Endodermal cell (in vitro differentiated cells): ENCODE results near the gene KLF16. TPM values are rescaled to one million over a fixed set of nuclear protein-coding genes. Genes with fewer than 3 reads are reported as not detected.

Source experiments
- DNase-seq: peaks from one replicate; pipeline ENCODE4 v3.0.0-alpha.2; 2017
- H3K27ac ChIP-seq: 2 replicates; pipeline ENCODE4 v1.5.1; 2013; ENCODE audit warnings: mild to moderate bottlenecking, low read depth, low read length, moderate library complexity
- H3K27me3 ChIP-seq: 2 replicates; pipeline ENCODE4 v1.6.1; 2013; ENCODE audit warnings: mild to moderate bottlenecking, low read length, moderate library complexity; ENCODE audit not compliant: insufficient read depth, control insufficient read depth, poor library complexity, severe bottlenecking
- H3K36me3 ChIP-seq: 2 replicates; pipeline ENCODE4 v1.7.0; 2013; ENCODE audit warnings: mild to moderate bottlenecking, low read length, moderate library complexity; ENCODE audit not compliant: control insufficient read depth, insufficient read depth
- H3K4me1 ChIP-seq: one replicate; pipeline ENCODE4 v1.7.0; 2013; ENCODE audit warnings: low read length; ENCODE audit not compliant: control insufficient read depth, insufficient read depth
- H3K4me3 ChIP-seq: 2 replicates; pipeline ENCODE4 v1.5.1; 2013; ENCODE audit warnings: mild to moderate bottlenecking, low read length, moderate library complexity
- H3K9ac ChIP-seq: 2 replicates; pipeline ENCODE4 v1.6.1; 2013; ENCODE audit warnings: mild to moderate bottlenecking, low read length, moderate library complexity; ENCODE audit not compliant: poor library complexity, severe bottlenecking; ENCODE audit errors: extremely low read depth
- H3K9me3 ChIP-seq: 2 replicates; pipeline ENCODE4 v1.6.1; 2013; ENCODE audit warnings: mild to moderate bottlenecking, low read length, moderate library complexity; ENCODE audit not compliant: control insufficient read depth
- H3K27ac Mint-ChIP-seq: 2 replicates; pipeline ENCODE4 v1.8.0; 2020; ENCODE audit warnings: mixed read lengths
- H3K27me3 Mint-ChIP-seq: 2 replicates; pipeline ENCODE4 v1.8.0; 2021; ENCODE audit warnings: mild to moderate bottlenecking, mixed read lengths; ENCODE audit not compliant: insufficient read depth
- H3K36me3 Mint-ChIP-seq: 2 replicates; pipeline ENCODE4 v1.8.0; 2020; ENCODE audit warnings: low read depth, mixed read lengths
- H3K4me1 Mint-ChIP-seq: 2 replicates; pipeline ENCODE4 v1.8.0; 2020; ENCODE audit warnings: mixed read lengths
- H3K4me3 Mint-ChIP-seq: 2 replicates; pipeline ENCODE4 v1.8.0; 2020; ENCODE audit warnings: mild to moderate bottlenecking, moderate library complexity, mixed read lengths
- H3K9me3 Mint-ChIP-seq: 2 replicates; pipeline ENCODE4 v1.8.0; 2020; ENCODE audit warnings: mild to moderate bottlenecking, mixed read lengths
- CTCF ChIP-seq: fragments of 200-600 bp; sonication (generic); conservative IDR thresholded peaks from 2 replicates; pipeline ENCODE4 v1.5.0; 2021; ENCODE audit warnings: antibody characterized with exemption, mild to moderate bottlenecking
- WGBS, 2 experiments: methylation state at CpG; one replicate each; pipeline versions ENCODE4 v1.1.5 to v1.1.7; 2013; ENCODE audit warnings: missing lambda C conversion rate in 2 of 2, mixed read lengths in 1 of 2; ENCODE audit not compliant: insufficient coverage in 1 of 2, insufficient read length in 1 of 2; 5-methylcytosine and 5-hydroxymethylcytosine counted together
- total RNA-seq, 2 donors: library from RNA; stranded (reverse); fragmentation: NEBNext Ultra II Directional in 1 of 2; extraction: Animal tissue kit (Norgen Biotek cat#: 25700) in 1 of 2; gene quantifications; 2 replicates in 1 of 2; 3 replicates in 1 of 2; pipeline ENCODE4 v1.2.1, GENCODE V29; 2021

Gene KLF16
- total RNA-seq, 2 donors from 2014 or later: 39.0 to 42.9 TPM

- peaks cover 3% of the 10 kb centered on the region for H3K4me1 ChIP-seq
- Mint-ChIP-seq H3K27me3 (no peaks in the 10 kb centered on the region), H3K4me1 (peaks cover 8% of the 10 kb centered on the region), H3K4me3 (no peak overlapping the region), H3K36me3 (peaks cover 1% of the 10 kb centered on the region), H3K9me3 (no peaks in the 10 kb centered on the region), H3K27ac (no peak overlapping the region)
- H3K4me3 ChIP-seq: no peak overlapping the region
- no peak for TF ChIP-seq CTCF
- no peaks in the 10 kb centered on the region for H3K9me3 ChIP-seq
- no peaks in the 10 kb centered on the region for H3K27me3 ChIP-seq
- peaks cover 11% of the 10 kb centered on the region for H3K36me3 ChIP-seq
- DNase-seq: no peak
- 89 to 99% methylated on average over 11 to 22 of the region's 22 CpGs for WGBS, 2 experiments
- H3K27ac ChIP-seq: no peak overlapping the region
- no peak overlapping the region for H3K9ac ChIP-seq
Observed at GRCh38 chr19:1843116-1843515, 20.3 kb downstream of the KLF16 start.

GRCh38 chr19:1841209-1841924 lies 22.0 kb downstream of the KLF16 start:
- Mint-ChIP-seq H3K36me3 (peaks cover 1% of the 10 kb centered on the region), H3K4me1 (no peaks in the 10 kb centered on the region), H3K27me3 (no peaks in the 10 kb centered on the region), H3K4me3 (no peak overlapping the region), H3K9me3 (no peaks in the 10 kb centered on the region), H3K27ac (no peak overlapping the region)
- Histone ChIP-seq H3K9me3 (no peaks in the 10 kb centered on the region), H3K27me3 (no peaks in the 10 kb centered on the region), H3K4me1 (peaks cover 3% of the 10 kb centered on the region), H3K36me3 (peaks cover 11% of the 10 kb centered on the region), H3K4me3 (no peak overlapping the region), H3K9ac (no peak overlapping the region), H3K27ac (no peak overlapping the region)
- 91 to 94% methylated on average over 35 of the region's 35 CpGs for WGBS, 2 experiments
- TF ChIP-seq CTCF: no peak
- no peak for DNase-seq

- DNase-seq: no peak
- peaks cover 8% of the 10 kb centered on the region for H3K36me3 ChIP-seq
- Mint-ChIP-seq H3K4me1 (no peaks in the 10 kb centered on the region), H3K27ac (no peak overlapping the region), H3K36me3 (peaks cover 1% of the 10 kb centered on the region), H3K4me3 (no peak overlapping the region), H3K27me3 (no peaks in the 10 kb centered on the region), H3K9me3 (no peaks in the 10 kb centered on the region)
- TF ChIP-seq CTCF: no peak
- H3K27ac ChIP-seq: no peak overlapping the region
- WGBS, 2 experiments: 90 to 91% methylated on average over 17 to 22 of the region's 22 CpGs
- H3K4me1 ChIP-seq: peaks cover 3% of the 10 kb centered on the region
- no peak overlapping the region for H3K4me3 ChIP-seq
- H3K27me3 ChIP-seq: no peaks in the 10 kb centered on the region
- no peak overlapping the region for H3K9ac ChIP-seq
- H3K9me3 ChIP-seq: no peaks in the 10 kb centered on the region
Observed at GRCh38 chr19:1840541-1841115, 22.8 kb downstream of the KLF16 start.
